NCI-H748 treated with DMSO at 0.1 percent for 48 hours (cell line): ENCODE measurements around the gene TSPAN17.
A peak's percentile ranks its signal among the peaks of the same experiment; 100 is the strongest.
"Not testable (repeated sequence)": the region's sequence is repeated elsewhere in the genome, so short reads cannot be mapped to it uniquely, and the experiment has no call there.

ENCODE experiments used
- DNase-seq: peaks from one replicate; lab custom pipeline; 2025; lab: John Stamatoyannopoulos, UW

TSPAN17 gene

DNA sequence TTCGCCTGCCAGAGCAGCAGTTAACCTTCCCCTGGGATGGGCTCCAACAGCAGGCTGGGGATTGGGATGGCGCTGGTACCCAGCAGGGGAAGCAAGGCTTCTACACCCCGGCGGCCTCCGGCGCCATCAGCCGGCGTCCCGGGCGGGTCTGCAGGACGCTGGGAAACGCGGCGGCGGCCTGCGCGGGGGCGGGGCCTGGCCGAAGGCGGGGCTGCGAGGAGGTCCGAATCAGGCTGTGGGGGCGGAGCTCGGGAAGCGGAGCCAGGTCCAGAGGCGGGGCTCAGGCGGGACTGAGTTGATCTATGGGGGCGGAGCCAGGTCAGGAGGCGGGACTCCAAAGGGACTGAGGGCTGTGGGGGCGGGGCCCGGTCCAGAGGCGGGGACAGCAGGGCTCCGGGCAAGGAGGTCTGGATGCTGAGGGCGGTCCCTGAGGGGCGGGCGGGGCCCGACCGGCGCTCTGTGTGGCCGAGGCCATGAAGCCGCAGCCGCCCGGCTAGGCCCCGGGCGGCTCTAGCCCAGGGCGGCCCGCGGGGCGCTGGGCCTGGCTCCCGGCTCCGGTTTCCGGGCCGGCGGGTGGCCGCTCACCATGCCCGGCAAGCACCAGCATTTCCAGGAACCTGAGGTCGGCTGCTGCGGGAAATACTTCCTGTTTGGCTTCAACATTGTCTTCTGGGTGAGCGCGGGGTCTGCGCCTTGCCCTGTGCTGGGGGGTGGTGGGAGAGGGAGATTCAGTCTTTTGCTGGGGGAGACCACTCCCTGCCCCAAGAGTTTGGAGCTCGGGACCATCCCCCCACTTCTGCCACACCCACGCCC, at the start of gene TSPAN17:
Gene TSPAN17 (plus strand): TSS at position 455 of the 813 bp plus-strand sequence. CDS start 132 bp downstream, at position 587.
- peak; percentile 97 for DNase-seq

DNA sequence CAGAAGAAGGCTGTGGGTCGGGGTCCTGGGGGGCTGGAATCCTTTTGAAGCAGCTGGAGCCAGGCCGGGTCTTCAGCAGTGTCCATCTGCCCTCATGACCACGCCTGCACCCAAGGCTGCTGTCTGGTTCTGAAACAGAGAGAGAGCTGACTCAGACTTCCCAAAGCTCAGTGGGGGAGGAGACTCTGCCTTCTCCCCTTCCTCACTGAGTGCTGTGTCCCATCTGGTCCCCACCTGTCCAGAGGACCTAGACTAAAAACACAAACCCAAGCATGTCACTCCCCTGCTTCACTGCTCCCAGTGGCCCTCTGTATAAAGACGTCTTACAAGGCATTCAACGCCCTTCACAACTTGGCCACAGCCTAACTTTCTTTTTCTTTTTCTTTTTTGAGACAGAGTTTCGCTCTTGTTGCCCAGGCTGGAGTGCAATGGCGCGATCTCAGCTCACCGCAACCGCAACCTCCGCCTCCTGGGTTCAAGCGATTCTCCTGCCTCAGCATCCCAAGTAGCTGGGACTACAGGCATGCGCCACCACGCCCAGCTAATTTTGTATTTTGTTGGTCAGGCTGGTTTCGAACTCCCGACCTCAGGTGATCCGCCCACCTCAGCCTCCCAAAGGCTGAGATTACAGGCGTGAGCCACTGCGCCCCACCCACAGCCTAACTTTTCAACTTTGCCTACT, 47.4 kb upstream of the TSPAN17 start:
- not testable (repeated sequence) for DNase-seq

DNA sequence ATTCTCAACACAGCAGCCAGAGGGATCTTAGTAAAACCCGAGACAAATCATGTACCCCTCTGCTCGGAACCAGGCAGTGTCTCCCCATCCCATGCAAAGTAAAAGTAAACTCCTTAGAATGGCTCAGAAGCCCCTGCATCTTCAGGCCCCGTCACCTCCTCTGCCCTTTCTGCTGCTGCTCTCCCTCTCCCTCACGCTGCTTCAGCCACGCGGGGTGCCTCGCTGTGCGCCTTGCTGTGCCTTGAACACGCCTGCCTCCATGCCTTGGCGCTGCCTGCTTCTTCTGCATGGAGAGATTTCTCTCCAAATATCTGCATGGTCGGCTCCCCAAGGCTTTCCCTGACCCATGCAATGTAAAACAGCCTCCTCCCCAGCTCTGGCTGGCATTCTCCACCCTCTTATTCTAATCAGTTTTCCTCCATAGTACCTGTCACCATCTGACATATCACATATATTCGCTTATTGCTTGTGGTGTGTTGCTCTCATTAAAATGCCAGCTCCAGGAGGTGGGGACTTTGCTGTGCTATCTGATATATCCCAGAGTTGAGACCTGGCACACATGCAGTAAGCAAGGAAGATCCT, 45.3 kb upstream of the TSPAN17 start:
- DNase-seq: no peak

DNA sequence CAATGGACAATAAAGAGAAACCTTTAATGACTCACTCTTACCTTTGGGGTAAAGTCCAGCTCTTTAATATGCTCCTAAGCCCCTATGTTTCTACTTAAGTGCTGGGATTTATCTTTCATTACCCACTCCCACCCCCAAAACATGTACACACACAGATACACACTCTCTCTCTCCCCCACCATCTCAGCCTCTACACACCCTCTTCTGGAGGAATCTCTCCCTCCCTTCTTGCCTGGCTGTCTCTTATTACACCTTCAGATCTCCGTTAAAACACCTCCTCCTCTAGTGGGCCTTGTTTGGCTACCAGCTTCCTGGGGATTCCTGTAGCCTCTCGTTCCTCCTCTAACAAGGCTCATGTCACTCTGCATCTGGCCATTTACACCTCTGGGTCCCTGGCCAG, 44.2 kb upstream of the TSPAN17 start:
- no peak for DNase-seq

GRCh38 chr5:176606032-176606431, 41.3 kb upstream of the TSPAN17 start:
- DNase-seq: no peak

GRCh38 chr5:176606875-176607274, 40.4 kb upstream of the TSPAN17 start:
- no peak for DNase-seq

DNA sequence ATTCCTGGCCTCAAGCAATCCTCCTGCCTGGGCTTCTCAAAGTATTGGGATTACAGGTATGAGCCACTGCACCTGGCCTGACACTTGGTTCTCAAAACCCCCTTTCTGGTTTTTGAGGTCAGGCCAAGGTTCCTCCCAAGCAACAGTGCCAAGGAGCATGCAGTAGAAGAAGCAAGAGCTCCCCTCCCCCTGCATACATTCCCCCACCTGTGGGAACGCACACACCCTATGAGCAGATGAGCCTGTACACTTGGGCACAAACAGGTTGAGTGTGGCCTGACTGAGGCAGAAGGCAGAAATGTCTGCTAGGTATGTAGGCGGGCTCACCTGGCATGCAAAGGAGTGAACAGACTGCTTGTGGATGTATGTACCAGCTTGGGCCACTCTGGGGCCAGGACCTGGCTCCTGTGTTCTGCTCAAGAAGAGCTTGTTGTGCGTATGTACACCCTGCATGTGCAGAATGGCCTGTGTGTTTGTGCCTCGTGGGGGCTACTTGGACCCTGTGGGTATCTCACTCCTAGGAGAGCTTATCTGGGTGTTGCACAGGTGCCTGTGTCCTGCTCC, 39.1 kb upstream of the TSPAN17 start:
- DNase-seq: no peak

- no peak for DNase-seq
These were observed 38.2 kb upstream of the TSPAN17 start for GRCh38 chr5:176608937-176609723.

DNA sequence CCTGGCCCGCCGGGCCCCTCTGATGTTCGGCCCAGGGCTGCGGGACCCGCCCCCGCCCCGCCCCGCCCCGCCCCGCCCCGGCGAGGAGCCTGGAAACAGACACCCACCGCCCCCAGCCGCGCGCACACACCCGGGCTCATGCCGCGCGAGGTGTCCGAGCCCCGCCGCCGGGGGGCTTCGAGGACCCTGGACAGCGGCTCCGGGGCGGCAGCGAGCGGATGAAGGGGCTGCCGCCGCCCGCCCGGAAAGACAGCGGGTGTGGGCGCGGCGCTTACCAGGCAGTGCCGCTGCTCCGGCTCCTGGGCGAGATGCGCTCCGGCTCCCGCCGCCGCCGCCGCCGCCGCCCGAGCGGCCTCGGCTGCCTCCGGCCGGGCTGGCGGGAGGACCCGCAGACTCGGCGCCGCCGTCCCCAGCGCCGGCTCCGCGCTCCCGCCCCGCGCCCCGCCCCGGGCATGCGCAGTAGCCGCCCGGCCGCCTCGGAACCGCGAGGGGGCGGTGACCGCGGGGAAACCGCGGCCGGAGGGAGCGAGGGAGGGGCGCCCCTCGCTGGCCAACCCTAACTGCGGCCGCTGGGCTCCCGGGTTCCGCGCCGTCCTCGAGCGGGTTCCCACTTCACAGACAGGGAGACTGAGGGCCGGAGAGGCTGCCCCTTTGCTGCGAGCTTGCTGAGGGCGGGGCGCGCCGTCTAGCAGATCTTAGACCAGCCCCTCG, 37.4 kb upstream of the TSPAN17 start, which contains the start of gene GPRIN1:
Gene GPRIN1 (minus strand): TSS at position 433 of the 711 bp plus-strand sequence. CDS start 10,322 bp downstream, outside the sequence.
- DNase-seq: peak; percentile 56

- DNase-seq: no peak
These were observed 36.9 kb upstream of the TSPAN17 start for GRCh38 chr5:176610435-176610773.

GRCh38 chr5:176611435-176611834, 35.8 kb upstream of the TSPAN17 start:
- no peak for DNase-seq

DNA sequence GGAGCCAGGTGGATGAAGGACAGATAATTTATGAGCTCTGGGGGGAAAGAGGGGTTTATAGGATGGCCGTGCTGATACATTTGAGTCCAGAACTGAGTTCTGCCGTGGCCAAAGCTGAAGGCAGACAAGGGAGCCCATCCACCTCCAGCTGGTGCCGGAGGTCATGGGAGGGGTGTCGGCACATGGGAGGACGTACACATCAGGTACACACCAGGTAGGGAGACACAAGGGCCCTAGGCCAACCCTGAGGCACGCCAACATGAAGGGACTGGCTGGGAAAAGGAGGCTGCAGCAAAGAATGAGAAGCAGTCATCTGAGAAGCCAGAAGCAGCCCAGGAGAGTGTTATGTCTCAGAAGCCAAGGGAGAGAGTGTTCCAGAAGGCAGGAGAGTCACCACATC, 35.3 kb upstream of the TSPAN17 start:
- no peak for DNase-seq

- DNase-seq: no peak
These were observed 34.4 kb upstream of the TSPAN17 start for GRCh38 chr5:176612855-176613254.

DNA sequence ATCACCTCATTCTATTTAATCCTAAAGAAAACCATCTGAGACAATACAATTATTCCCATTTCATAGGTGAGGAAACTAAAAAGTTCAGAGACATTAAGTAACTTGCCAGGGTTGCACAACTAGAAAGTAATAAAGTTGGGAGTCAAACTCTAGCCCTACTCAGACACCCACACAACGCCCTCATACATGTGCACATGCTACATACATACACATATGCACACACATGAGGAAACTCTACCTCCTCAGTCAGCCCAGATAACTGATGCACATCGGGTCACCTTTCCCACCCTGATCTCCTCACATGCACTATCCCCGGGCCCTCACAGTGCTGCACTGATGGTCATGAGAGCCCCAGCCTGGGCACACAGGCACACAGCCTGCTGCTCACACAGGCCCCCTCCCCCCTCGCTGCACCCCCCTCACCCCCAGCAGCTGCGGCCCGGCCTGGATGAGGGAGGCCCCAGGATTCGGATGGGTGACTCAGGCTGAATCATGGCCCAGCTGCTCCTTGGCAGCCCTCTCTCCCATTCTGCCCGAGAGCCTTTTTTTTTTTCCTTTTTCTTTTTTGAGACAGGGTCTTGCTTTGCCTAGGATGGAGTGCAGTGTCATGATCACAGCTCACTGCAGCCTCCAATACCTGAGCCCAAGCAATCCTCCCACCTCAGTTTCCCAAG, 32.3 kb upstream of the TSPAN17 start:
- DNase-seq: no peak

- DNase-seq: no peak
These were observed 30.8 kb upstream of the TSPAN17 start for GRCh38 chr5:176616511-176616910.

DNA sequence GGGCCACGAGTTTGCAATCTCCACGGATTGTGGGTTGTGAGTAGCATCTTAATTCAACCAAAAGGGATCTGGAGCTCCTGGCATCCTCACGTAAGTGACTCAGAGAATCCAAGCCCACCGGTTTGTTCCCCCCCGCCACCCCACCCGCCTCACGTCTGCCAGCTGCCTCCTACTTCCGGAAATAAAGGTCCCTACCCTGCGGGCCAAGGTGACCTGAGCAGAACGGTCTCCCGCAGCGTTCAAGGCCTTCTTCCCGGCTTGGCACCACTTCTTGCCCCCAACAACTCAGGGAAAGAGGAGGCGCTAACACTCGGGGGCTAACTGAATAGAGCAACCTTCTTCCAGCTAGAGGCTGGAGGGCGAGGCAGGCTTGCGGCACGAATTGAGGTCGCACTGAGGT, 28.5 kb upstream of the TSPAN17 start:
- no peak for DNase-seq

- DNase-seq: no peak
These were observed 28.1 kb upstream of the TSPAN17 start for GRCh38 chr5:176619203-176619568.

DNA sequence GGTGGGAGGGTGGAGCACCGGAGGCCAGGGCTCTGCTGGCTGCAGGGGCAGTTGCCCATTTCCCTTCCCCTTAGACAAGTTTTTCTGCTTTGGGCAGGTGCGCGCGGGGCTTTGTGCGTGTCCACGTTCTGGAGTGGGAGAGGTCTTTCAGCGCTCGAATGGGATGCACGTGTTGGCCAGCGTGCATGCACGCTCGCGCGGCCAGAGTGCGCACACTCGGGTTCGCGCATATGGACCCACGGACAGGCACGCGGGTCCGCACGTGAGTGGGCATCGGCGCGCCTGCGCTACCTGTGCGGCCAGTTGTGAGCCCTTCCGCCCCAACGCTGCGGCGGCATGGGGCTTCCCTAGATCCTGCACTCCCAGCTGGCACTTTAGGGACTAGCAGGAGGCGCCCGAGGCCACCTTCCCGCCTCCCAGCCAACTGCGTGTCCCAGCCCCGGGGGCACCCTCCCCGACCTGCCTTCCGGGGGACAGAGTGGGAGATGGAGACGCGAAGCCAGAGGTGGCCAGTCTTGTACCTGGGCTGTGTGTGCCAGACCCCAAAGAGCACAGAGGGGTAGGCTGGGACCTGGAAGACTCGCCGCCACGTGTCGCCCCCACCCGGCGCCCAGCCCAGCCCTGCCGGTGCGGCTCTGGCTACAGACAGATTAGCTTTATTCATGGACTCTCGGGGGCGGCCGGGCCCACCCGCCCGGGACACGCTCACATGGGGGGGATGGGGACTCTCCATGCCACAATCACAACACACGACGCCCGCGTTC, 27.5 kb upstream of the TSPAN17 start:
- no peak for DNase-seq

DNA sequence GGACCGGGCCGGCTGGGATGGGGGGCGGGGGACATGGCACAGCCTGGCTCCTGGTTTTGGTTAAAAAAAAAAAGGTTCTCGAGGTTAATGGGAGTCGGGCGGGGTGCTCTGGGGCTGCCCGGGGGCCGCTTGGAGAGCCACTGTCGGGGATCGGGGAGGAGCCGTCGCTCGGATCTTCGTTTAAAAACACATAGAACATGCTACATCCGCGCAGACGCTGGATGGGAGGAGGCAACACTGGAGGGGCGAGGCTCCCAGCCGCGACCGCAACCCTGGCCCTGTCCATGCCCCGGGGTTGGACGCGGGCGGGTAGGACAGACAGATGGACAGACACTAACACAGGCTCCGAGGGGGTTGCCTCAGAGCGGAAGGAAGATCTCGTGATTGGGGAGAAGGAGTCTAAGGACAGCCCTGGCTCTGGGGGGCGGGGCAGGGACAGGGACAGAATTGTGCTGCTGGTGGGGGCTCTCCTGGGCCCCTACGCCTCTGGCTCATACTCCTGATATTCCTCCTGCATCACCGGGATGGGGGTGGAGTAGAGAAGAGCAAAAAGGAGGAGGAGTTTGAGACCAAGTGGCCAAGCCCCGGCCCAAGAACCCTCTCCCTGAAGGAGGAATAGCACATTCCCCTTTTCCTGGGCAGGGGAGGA, 26.8 kb upstream of the TSPAN17 start:
- no peak for DNase-seq
